Measurements from ENCODE around the gene ZDBF2.
"Not testable (repeated sequence)": the region's sequence is repeated elsewhere in the genome, so short reads cannot be mapped to it uniquely, and the experiment has no call there.

Gene ZDBF2

GRCh38 chr2:206260188-206261012 lies 14.1 kb upstream of the ZDBF2 start:
- DNase-seq = no peak

- DNase-seq = no peak
These were observed 10.4 kb upstream of the ZDBF2 start for GRCh38 chr2:206263959-206264603.

- DNase-seq = no peak
These were observed 8.0 kb upstream of the ZDBF2 start for GRCh38 chr2:206266130-206267125.

GRCh38 chr2:206267567-206267966 lies 6.9 kb upstream of the ZDBF2 start:
- DNase-seq = no peak

- no peak for DNase-seq
These were observed 3.4 kb upstream of the ZDBF2 start for GRCh38 chr2:206271065-206271464.

- no peak for DNase-seq
These were observed 558 bp upstream of the ZDBF2 start for GRCh38 chr2:206273905-206274304.

GRCh38 chr2:206275312-206276055 lies 1.0 kb downstream of the ZDBF2 start:
- no peak for DNase-seq

GRCh38 chr2:206276169-206276942 lies 1.9 kb downstream of the ZDBF2 start:
- no peak for DNase-seq

- DNase-seq = no peak
These were observed 3.0 kb downstream of the ZDBF2 start for GRCh38 chr2:206277503-206277902.

- no peak for DNase-seq
These were observed 8.3 kb downstream of the ZDBF2 start for GRCh38 chr2:206282746-206283145.

GRCh38 chr2:206287197-206287596 lies 12.7 kb downstream of the ZDBF2 start:
- DNase-seq = no peak

GRCh38 chr2:206289391-206289790 lies 14.9 kb downstream of the ZDBF2 start:
- no peak for DNase-seq

GRCh38 chr2:206296128-206296527 lies 21.7 kb downstream of the ZDBF2 start:
- no peak for DNase-seq

GRCh38 chr2:206299608-206300007 lies 25.1 kb downstream of the ZDBF2 start:
- DNase-seq = not testable (repeated sequence)

- DNase-seq = no peak
These were observed 31.2 kb downstream of the ZDBF2 start for GRCh38 chr2:206305523-206306245.

GRCh38 chr2:206311026-206311425 lies 36.6 kb downstream of the ZDBF2 start:
- DNase-seq = no peak

- DNase-seq = no peak
These were observed 41.7 kb downstream of the ZDBF2 start for GRCh38 chr2:206316141-206316540.

- no peak for DNase-seq
These were observed 48.6 kb downstream of the ZDBF2 start for GRCh38 chr2:206323033-206323432.

- no peak for DNase-seq
These were observed 49.0 kb downstream of the ZDBF2 start for GRCh38 chr2:206323486-206323885.

GRCh38 chr2:206324869-206325268 lies 50.4 kb downstream of the ZDBF2 start:
- DNase-seq = no peak

- DNase-seq = no peak
These were observed 54.5 kb downstream of the ZDBF2 start for GRCh38 chr2:206328974-206329373.
